Measurements from ENCODE around the gene VWF.

The VWF gene

DNA sequence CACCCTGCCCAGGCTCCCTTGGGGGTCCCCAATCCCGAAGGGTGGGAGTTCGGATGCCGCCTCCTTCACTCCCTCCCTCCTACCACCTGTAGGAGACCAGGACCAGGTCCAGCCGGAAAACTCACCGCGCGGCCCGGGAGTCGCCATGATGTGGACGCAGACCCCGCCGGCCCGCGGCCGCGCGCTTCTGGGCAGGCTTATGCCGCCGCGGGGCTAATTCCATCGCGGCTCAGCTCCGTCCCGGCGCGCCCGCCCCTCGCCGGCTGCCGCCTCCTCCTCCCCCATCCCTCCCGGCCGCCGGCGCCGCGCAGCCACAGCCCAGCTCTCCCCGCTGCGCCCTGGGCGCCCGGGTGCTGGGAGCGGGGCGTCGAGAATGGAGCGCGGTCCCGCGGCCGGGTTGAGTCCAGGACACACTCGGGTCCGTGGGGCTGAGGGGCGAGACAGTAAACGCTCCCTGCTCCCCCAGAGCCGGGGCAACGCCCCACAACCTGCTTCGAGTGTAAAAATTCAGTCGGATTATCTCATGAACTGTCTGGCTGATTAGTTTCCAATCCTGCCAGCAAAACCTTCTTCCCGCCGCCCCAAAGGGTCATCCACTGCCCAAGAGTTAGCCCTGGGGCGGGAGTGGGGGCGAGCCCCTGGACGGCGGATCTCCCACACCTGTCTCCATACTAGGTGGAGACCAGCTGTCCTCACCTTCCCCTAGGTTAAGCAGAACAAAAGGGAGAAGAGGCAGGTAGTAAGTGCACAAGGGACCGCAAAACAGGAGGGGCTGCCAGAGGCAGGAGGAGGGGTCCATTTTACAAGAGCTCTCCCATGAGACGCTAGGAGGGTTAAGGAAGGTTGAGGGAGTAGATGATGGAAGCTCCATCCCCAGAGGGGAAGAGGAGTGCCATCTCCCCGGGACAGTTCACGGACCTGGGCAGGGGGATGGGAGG, 179.1 kb downstream of the VWF start, which contains the start of gene ANO2:
TSS of gene ANO2 (minus strand) at position 189 of the 938 bp plus-strand sequence. CDS start at position 147, 42 bp downstream.
- no peak within 1 kb of the TSS for H3K4me3 ChIP-seq
- H3K4me1 ChIP-seq: peaks cover 0 to 4% (median 0%) of the 10 kb centered on the region in 10 experiments; a peak in 2 of 20 replicates
- no peak within 1 kb of the TSS for H3K9ac ChIP-seq
- H3K27me3 ChIP-seq: no peaks in the 10 kb centered on the region
- no peak within 1 kb of the TSS for H3K27ac ChIP-seq
- no peak within 1 kb of the TSS for H3K4me2 ChIP-seq
- H3K9me3 ChIP-seq (replicated peaks in 1 of 11): peaks cover 0 to 12% (median 6%) of the 10 kb centered on the region in 11 experiments; a peak in 10 of 22 replicates
- no peak for TF ChIP-seq Cebpa-rat (IDR thresholded peaks at IDR 0.05)
- H4K20me1 ChIP-seq: no peaks in the 10 kb centered on the region
- H3K36me3 ChIP-seq: no peaks in the 10 kb centered on the region

DNA sequence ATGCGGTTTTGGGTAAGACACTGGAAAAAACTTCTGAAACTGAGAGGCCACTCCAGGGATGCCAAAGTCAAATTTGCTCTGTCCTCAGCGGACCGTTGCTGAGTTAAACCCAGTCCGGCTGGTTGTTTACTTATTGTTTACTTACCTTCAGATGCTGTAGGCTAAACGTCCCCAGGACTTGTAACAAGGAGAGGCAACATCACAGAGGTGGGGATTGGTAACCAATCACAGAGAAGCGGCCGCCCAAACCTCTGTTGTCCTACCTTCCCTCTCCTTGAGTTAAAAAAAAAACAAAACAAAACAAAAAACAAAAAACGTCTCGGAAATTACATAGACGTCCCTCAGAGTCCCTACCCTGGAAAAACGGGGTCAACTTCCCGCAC, 179.8 kb downstream of the VWF start:
- no peak for TF ChIP-seq Cebpa-rat (IDR thresholded peaks at IDR 0.05)
- Histone ChIP-seq H3K36me3 (no peaks in the 10 kb centered on the region), H3K4me2 (no peak overlapping the region), H3K4me3 (no peak overlapping the region), H3K27me3 (no peaks in the 10 kb centered on the region), H3K27ac (no peak overlapping the region), H3K4me1 (peaks cover 0 to 4% (median 0%) of the 10 kb centered on the region in 10 experiments; a peak in 2 of 20 replicates), H3K9me3 (replicated peaks in 1 of 11) (peaks cover 0 to 15% (median 8%) of the 10 kb centered on the region in 11 experiments; a peak in 10 of 22 replicates), H4K20me1 (no peaks in the 10 kb centered on the region), H3K9ac (no peak overlapping the region)

DNA sequence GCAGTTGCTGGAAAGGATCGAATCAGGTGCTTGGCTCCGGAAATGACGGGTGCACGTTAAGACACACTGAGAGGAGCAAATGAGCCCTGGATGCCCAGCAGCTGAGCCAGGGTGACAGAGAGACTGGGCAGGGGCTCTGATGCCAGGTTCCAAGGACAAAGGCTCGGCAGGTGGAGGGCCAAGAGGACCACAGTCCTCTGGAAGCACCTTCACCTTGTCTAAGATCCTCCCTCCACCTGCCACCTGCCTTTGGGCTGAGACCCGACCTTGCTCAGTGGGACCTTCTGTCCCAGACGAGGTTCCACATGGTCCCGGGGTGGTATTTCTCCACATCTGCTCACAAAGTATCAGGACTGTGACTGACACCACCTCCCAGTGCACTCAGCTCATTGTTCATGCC, 180.4 kb downstream of the VWF start:
- Histone ChIP-seq H3K9me3 (replicated peaks in 1 of 11) (peaks cover 0 to 15% (median 9%) of the 10 kb centered on the region in 11 experiments; a peak in 10 of 22 replicates), H4K20me1 (no peaks in the 10 kb centered on the region), H3K27me3 (no peaks in the 10 kb centered on the region), H3K36me3 (no peaks in the 10 kb centered on the region), H3K4me2 (no peak overlapping the region), H3K4me3 (no peak overlapping the region), H3K27ac (no peak overlapping the region), H3K4me1 (peaks cover 0 to 4% (median 0%) of the 10 kb centered on the region in 10 experiments; a peak in 2 of 20 replicates), H3K9ac (no peak overlapping the region)
- TF ChIP-seq Cebpa-rat (IDR thresholded peaks at IDR 0.05): no peak

DNA sequence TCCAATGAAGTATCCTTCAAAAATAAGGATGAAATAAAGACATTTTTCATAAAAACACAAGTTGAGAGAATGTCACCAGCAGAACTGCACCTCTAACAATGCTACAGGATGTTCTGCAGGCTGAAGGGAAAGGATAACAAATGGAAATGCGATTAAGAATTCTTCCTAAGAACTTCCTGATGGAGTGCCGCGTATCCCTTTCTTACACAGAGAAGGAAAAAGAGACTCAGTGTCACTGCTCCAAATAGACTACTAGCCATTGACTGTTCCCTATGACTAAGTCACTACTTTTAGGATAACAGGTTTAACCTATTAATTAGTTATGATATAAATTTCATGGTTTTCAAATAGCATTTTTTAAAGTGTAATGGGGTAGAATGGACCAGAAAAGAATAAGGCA, 182.6 kb downstream of the VWF start:
- H3K9ac ChIP-seq: no peak overlapping the region
- TF ChIP-seq Cebpa-rat (IDR thresholded peaks at IDR 0.05): no peak
- H3K27ac ChIP-seq: no peak overlapping the region
- H3K4me1 ChIP-seq: no peaks in the 10 kb centered on the region
- H3K9me3 ChIP-seq (replicated peaks in 1 of 11): peaks cover 0 to 15% (median 9%) of the 10 kb centered on the region in 11 experiments; a peak in 10 of 22 replicates
- no peak overlapping the region for H3K4me2 ChIP-seq
- H3K27me3 ChIP-seq: no peaks in the 10 kb centered on the region
- H3K36me3 ChIP-seq: no peaks in the 10 kb centered on the region
- H4K20me1 ChIP-seq: no peaks in the 10 kb centered on the region
- no peak overlapping the region for H3K4me3 ChIP-seq

DNA sequence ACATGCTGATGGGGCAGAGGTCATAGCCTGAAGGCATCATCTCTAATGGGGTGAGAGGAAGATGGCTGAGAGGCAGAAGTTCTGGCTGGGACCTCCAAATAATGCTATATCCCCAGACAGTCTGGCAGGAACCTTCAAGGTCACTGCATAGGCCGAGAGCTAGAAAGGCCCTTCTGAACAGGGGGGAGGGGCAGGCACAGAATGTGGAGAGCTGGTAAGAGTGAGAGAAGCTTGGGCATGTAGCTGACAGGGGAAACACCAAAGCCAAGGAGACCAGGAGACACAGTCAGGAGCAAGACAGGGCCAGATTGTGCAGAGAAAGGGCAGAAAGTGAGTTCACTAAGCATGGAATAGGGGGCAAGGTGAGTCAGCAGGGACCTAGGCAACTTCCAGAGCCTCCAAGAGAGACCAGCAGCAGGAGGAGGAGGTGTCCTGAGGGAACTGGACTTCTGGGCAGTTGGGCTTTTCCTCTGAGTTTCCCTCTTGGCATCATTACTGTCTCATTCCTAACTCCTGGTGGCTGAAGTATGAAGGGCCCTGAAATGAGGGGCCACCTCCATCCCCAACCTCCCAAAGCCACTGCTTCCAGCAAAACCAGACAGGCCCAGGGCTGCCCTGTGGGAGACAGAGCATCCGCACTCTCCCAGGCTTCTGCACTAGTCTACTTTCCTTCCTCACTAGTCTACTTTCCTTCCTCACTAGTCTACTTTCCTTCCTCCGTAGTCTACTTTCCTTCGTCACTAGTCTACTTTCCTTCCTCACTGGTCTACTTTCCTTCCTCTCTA, 196.5 kb downstream of the VWF start:
- H3K4me2 ChIP-seq: no peak overlapping the region

DNA sequence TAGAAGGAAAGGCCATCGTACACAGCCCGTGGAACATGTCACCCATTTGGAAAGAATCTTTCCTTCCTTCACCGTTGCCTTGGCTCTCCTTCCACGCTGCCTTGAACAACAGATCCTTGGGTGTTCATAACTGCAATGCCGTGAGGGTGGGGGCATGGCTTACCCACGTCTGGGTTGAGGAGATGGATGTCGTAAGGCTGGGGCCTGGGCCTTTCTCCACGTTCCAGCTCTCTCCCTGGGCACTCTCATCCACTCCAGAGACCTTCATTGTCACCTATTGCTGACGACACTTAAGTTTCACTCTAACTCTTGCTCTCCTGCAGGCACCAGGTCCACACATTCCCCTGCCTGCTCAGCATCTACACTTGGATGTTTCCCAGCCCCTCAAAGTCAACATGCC, 198.8 kb downstream of the VWF start:
- Histone ChIP-seq H3K36me3 (no peaks in the 10 kb centered on the region), H4K20me1 (no peaks in the 10 kb centered on the region), H3K9ac (no peak overlapping the region), H3K4me3 (no peak overlapping the region), H3K9me3 (replicated peaks in 1 of 11) (no peaks in the 10 kb centered on the region), H3K4me1 (peaks cover 0 to 9% (median 0%) of the 10 kb centered on the region in 10 experiments; a peak in 6 of 20 replicates), H3K4me2 (no peak overlapping the region), H3K27me3 (no peaks in the 10 kb centered on the region), H3K27ac (no peak overlapping the region)
- TF ChIP-seq Cebpa-rat (IDR thresholded peaks at IDR 0.05): no peak

More for the DNA sequence above, 196.5 kb downstream of the VWF start:
- peaks cover 0 to 9% (median 0%) of the 10 kb centered on the region in 10 experiments; a peak in 6 of 20 replicates for H3K4me1 ChIP-seq
- TF ChIP-seq Cebpa-rat (IDR thresholded peaks at IDR 0.05): no peak
- no peaks in the 10 kb centered on the region for H3K27me3 ChIP-seq
- H3K27ac ChIP-seq: no peak overlapping the region
- H3K36me3 ChIP-seq: no peaks in the 10 kb centered on the region
- no peaks in the 10 kb centered on the region for H4K20me1 ChIP-seq
- no peaks in the 10 kb centered on the region for H3K9me3 ChIP-seq (replicated peaks in 1 of 11)
- no peak overlapping the region for H3K9ac ChIP-seq
- no peak overlapping the region for H3K4me3 ChIP-seq

DNA sequence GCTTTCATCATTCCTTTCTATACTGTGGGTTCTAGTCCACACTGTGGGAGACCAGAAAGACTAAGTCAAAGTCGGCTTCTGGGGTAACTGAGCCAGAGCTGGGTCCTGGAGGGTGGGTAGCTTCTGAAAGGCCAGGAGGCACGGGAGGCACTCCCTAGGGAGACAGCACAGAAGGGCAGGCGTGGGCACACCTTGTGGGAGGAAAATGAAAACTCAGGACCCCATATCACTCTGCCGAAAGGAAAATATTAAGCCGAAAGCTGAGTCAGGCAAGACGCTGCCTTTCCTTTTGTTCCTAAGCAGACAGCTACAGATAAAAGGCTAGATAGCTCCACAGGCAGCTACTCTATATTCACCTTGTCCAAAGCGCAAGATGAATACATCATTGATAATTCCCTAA, 200.1 kb downstream of the VWF start:
- no peaks in the 10 kb centered on the region for H3K9me3 ChIP-seq (replicated peaks in 1 of 11)
- H3K36me3 ChIP-seq: no peaks in the 10 kb centered on the region
- TF ChIP-seq Cebpa-rat (IDR thresholded peaks at IDR 0.05): no peak
- H3K4me3 ChIP-seq: no peak overlapping the region
- H3K27ac ChIP-seq: no peak overlapping the region
- H3K4me1 ChIP-seq: peaks cover 0 to 9% (median 0%) of the 10 kb centered on the region in 10 experiments; a peak in 6 of 20 replicates
- peak overlapping the region in 5 of 11 experiments; percentile 11 to 25 (median 20); a peak in 4 of 22 replicates for H3K4me2 ChIP-seq
- H3K9ac ChIP-seq: no peak overlapping the region
- no peaks in the 10 kb centered on the region for H4K20me1 ChIP-seq
- H3K27me3 ChIP-seq: no peaks in the 10 kb centered on the region

DNA sequence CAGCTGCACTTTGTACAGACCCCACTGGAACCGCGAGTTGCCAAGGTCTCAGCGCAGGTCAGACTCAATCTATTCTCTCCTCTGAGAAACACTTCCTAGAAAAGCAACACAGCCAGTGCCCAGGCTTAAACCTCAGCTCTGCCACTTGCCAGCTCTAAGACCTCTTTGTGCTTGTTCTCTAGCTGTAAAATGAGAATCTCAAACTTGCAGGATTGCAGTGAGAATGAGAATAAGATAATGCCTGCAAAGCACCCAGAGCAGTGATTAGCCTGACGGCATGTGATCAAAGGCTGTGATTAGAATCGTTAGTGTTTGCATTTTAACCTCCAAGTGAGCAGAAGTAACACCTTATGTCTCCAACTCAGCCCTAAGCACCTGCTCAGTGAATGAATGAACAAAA, 200.7 kb downstream of the VWF start:
- Histone ChIP-seq H3K27me3 (no peaks in the 10 kb centered on the region), H3K4me2 (no peak overlapping the region), H3K36me3 (no peaks in the 10 kb centered on the region), H3K4me1 (peaks cover 0 to 9% (median 0%) of the 10 kb centered on the region in 10 experiments; a peak in 6 of 20 replicates), H4K20me1 (no peaks in the 10 kb centered on the region), H3K4me3 (no peak overlapping the region), H3K27ac (no peak overlapping the region), H3K9me3 (replicated peaks in 1 of 11) (no peaks in the 10 kb centered on the region), H3K9ac (no peak overlapping the region)
- no peak for TF ChIP-seq Cebpa-rat (IDR thresholded peaks at IDR 0.05)

DNA sequence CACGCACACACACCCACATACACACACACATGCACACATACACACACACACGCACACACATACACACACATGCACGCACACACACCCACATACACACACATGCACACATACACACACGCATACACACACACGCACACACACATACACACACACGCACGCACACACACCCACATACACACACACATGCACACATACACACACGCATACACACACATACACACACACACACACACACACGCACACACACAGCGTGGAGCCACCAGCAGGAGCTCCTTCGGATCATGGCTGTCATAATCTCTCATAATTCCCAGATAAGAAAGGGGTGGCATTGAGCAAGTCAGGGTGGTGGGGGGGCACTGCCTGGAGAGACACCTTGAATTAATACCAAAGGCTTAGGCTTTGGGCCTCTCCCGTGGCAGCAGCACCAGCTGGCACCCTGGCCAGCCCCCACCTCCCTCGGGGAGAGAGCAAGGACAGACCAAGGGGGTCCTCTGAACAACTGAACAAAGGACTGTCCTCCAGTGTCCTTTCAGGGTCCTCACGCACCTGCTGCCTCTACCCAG, 201.3 kb downstream of the VWF start:
- Histone ChIP-seq H3K4me2 (no peak overlapping the region), H3K4me1 (peaks cover 0 to 9% (median 0%) of the 10 kb centered on the region in 10 experiments; a peak in 6 of 20 replicates), H3K9ac (no peak overlapping the region), H3K27me3 (no peaks in the 10 kb centered on the region), H3K4me3 (no peak overlapping the region), H4K20me1 (no peaks in the 10 kb centered on the region), H3K9me3 (replicated peaks in 1 of 11) (no peaks in the 10 kb centered on the region), H3K36me3 (no peaks in the 10 kb centered on the region), H3K27ac (no peak overlapping the region)
- TF ChIP-seq Cebpa-rat (IDR thresholded peaks at IDR 0.05): no peak

All from BLaER1 treated with 17β-estradiol and CSF1 and Interleukin-3, amounts not matched to agents 10 nM and 100 nM (cell line).